ENCODE results near the gene MAPK4. TPM values are rescaled to one million over a fixed set of nuclear protein-coding genes. Genes with fewer than 3 reads are reported as not detected.

Gene MAPK4
- total RNA-seq, 2 donors from 2014 or later = 2.0 to 3.8 TPM

GRCh38 chr18:50611529-50611941 lies 51.6 kb downstream of the MAPK4 start:
- peaks cover 10% of the 10 kb centered on the region for H3K9me3 ChIP-seq (ENCODE audit: control insufficient read depth, low read length)
- peaks cover 13% of the 10 kb centered on the region for H3K4me1 Mint-ChIP-seq
- H3K9ac ChIP-seq (ENCODE audit: extremely low read depth, low read length, poor library complexity, severe bottlenecking) = no peak overlapping the region
- TF ChIP-seq CTCF (conservative IDR thresholded peaks at IDR 0.05) = no peak
- H3K4me1 ChIP-seq (ENCODE audit: control insufficient read depth, insufficient read depth, low read length) = peaks cover 11% of the 10 kb centered on the region
- no peaks in the 10 kb centered on the region for H3K36me3 Mint-ChIP-seq (ENCODE audit: low read depth)
- no peak overlapping the region for H3K4me3 ChIP-seq (ENCODE audit: low read length)
- no peak overlapping the region for H3K27ac Mint-ChIP-seq
- peaks cover 6% of the 10 kb centered on the region for H3K27me3 Mint-ChIP-seq (ENCODE audit: insufficient read depth)
- peaks cover 20% of the 10 kb centered on the region for H3K9me3 Mint-ChIP-seq
- WGBS, 2 experiments (ENCODE audit: insufficient coverage in 1 of 2, insufficient read length in 1 of 2) = 59 to 69% methylated on average over 5 of the region's 5 CpGs
- H3K4me3 Mint-ChIP-seq = no peak overlapping the region
- no peaks in the 10 kb centered on the region for H3K27me3 ChIP-seq (ENCODE audit: control insufficient read depth, insufficient read depth, low read length, poor library complexity, severe bottlenecking)
- H3K27ac ChIP-seq (ENCODE audit: low read depth, low read length) = no peak overlapping the region
- DNase-seq = peak; percentile 67
- no peaks in the 10 kb centered on the region for H3K36me3 ChIP-seq (ENCODE audit: control insufficient read depth, insufficient read depth, low read length)

- no peak overlapping the region for H3K27ac Mint-ChIP-seq
- no peaks in the 10 kb centered on the region for H3K27me3 ChIP-seq (ENCODE audit: control insufficient read depth, insufficient read depth, low read length, poor library complexity, severe bottlenecking)
Measured at GRCh38 chr18:50614838-50615237, 55.0 kb downstream of the MAPK4 start.

GRCh38 chr18:50616484-50617048 lies 56.7 kb downstream of the MAPK4 start:
- no peak overlapping the region for H3K9ac ChIP-seq (ENCODE audit: extremely low read depth, low read length, poor library complexity, severe bottlenecking)
- DNase-seq = no peak
- peaks cover 10% of the 10 kb centered on the region for H3K9me3 ChIP-seq (ENCODE audit: control insufficient read depth, low read length)
- no peak overlapping the region for H3K4me3 Mint-ChIP-seq
- no peak overlapping the region for H3K27ac ChIP-seq (ENCODE audit: low read depth, low read length)
- no peaks in the 10 kb centered on the region for H3K36me3 ChIP-seq (ENCODE audit: control insufficient read depth, insufficient read depth, low read length)
- no peak overlapping the region for H3K27ac Mint-ChIP-seq
- TF ChIP-seq CTCF (conservative IDR thresholded peaks at IDR 0.05) = no peak
- no peak overlapping the region for H3K4me3 ChIP-seq (ENCODE audit: low read length)
- WGBS, 2 experiments (ENCODE audit: insufficient coverage in 1 of 2, insufficient read length in 1 of 2) = 89 to 96% methylated on average over 4 to 5 of the region's 5 CpGs
- H3K27me3 Mint-ChIP-seq (ENCODE audit: insufficient read depth) = peaks cover 11% of the 10 kb centered on the region
- H3K4me1 ChIP-seq (ENCODE audit: control insufficient read depth, insufficient read depth, low read length) = peaks cover 2% of the 10 kb centered on the region
- peaks cover 12% of the 10 kb centered on the region for H3K9me3 Mint-ChIP-seq
- H3K4me1 Mint-ChIP-seq = peaks cover 7% of the 10 kb centered on the region
- no peaks in the 10 kb centered on the region for H3K36me3 Mint-ChIP-seq (ENCODE audit: low read depth)
- no peaks in the 10 kb centered on the region for H3K27me3 ChIP-seq (ENCODE audit: control insufficient read depth, insufficient read depth, low read length, poor library complexity, severe bottlenecking)

More at GRCh38 chr18:50614838-50615237, 55.0 kb downstream of the MAPK4 start:
- Mint-ChIP-seq H3K9me3 (peaks cover 14% of the 10 kb centered on the region), H3K4me3 (no peak overlapping the region), H3K4me1 (peaks cover 17% of the 10 kb centered on the region), H3K27me3 (ENCODE audit: insufficient read depth) (peaks cover 6% of the 10 kb centered on the region), H3K36me3 (ENCODE audit: low read depth) (no peaks in the 10 kb centered on the region)
- no peak overlapping the region for H3K4me3 ChIP-seq (ENCODE audit: low read length)
- no peaks in the 10 kb centered on the region for H3K36me3 ChIP-seq (ENCODE audit: control insufficient read depth, insufficient read depth, low read length)
- H3K27ac ChIP-seq (ENCODE audit: low read depth, low read length) = no peak overlapping the region
- 96 to 100% methylated on average over 2 to 5 of the region's 5 CpGs for WGBS, 2 experiments (ENCODE audit: insufficient coverage in 1 of 2, insufficient read length in 1 of 2)
- H3K9me3 ChIP-seq (ENCODE audit: control insufficient read depth, low read length) = peaks cover 10% of the 10 kb centered on the region
- no peak overlapping the region for H3K9ac ChIP-seq (ENCODE audit: extremely low read depth, low read length, poor library complexity, severe bottlenecking)
- TF ChIP-seq CTCF (conservative IDR thresholded peaks at IDR 0.05) = no peak
- no peak for DNase-seq
- H3K4me1 ChIP-seq (ENCODE audit: control insufficient read depth, insufficient read depth, low read length) = peaks cover 11% of the 10 kb centered on the region

Data from endodermal cell (in vitro differentiated cells).